Transverse colon (tissue), 3 donors: ENCODE results near the gene PTPRN2.

Source experiments
- CTCF ChIP-seq, 5 experiments: fragments of 200-600 bp in 3 of 5; fragments of 450-650 bp in 2 of 5; sonication (generic) in 3 of 5; IDR thresholded peaks; 1 replicate in 2 of 5; 2 replicates in 3 of 5; pipeline ENCODE4 v1.5.1; 2016 to 2017; ENCODE audit warnings: antibody characterized with exemption in 5 of 5, inconsistent platforms in 3 of 5, mild to moderate bottlenecking in 2 of 5, moderate library complexity in 1 of 5
- POLR2A ChIP-seq: fragments of 450-650 bp; IDR thresholded peaks from one replicate; pipeline ENCODE4 v1.6.1; 2016; ENCODE audit warnings: antibody characterized with exemption, mild to moderate bottlenecking, moderate library complexity

GRCh38 chr7:157873181-157873580 lies 714.4 kb downstream of the PTPRN2 start:
- TF ChIP-seq CTCF (IDR thresholded peaks at IDR 0.05) (no peak), POLR2A (no peak)
